Stomach smooth muscle (tissue), 2 donors: ENCODE measurements around the gene GOLGA8S.
"Not testable (repeated sequence)": the region's sequence is repeated elsewhere in the genome, so short reads cannot be mapped to it uniquely, and the experiment has no call there.

ENCODE experiments used
- H3K27ac ChIP-seq: one replicate; pipeline ENCODE4 v1.7.0; 2013; ENCODE audit warnings: mild to moderate bottlenecking, low read length, inconsistent platforms
- H3K27me3 ChIP-seq, 2 donors: one replicate each; pipeline ENCODE4 v1.7.0; 2013; ENCODE audit warnings: low read length in 2 of 2; ENCODE audit not compliant: insufficient read depth in 2 of 2, control insufficient read depth in 1 of 2
- H3K36me3 ChIP-seq, 2 donors: one replicate each; pipeline ENCODE4 v1.7.0; 2013; ENCODE audit warnings: low read length in 2 of 2; ENCODE audit not compliant: control insufficient read depth in 2 of 2, insufficient read depth in 2 of 2
- H3K4me1 ChIP-seq: one replicate; pipeline ENCODE4 v1.7.0; 2013; ENCODE audit warnings: low read length; ENCODE audit not compliant: control insufficient read depth, insufficient read depth
- H3K4me3 ChIP-seq, 2 donors: one replicate each; pipeline ENCODE4 v1.7.0; 2013; ENCODE audit warnings: low read length in 2 of 2
- H3K9ac ChIP-seq, 2 donors: one replicate each; pipeline ENCODE4 v1.7.0; 2013; ENCODE audit warnings: low read length in 2 of 2, mild to moderate bottlenecking in 1 of 2
- H3K9me3 ChIP-seq, 2 donors: one replicate each; pipeline ENCODE4 v1.7.0; 2013; ENCODE audit warnings: low read length in 2 of 2; ENCODE audit not compliant: control insufficient read depth in 2 of 2
- donor health status: healthy.
- donor health status: Pancreatic carcinoma.

GOLGA8S gene

DNA sequence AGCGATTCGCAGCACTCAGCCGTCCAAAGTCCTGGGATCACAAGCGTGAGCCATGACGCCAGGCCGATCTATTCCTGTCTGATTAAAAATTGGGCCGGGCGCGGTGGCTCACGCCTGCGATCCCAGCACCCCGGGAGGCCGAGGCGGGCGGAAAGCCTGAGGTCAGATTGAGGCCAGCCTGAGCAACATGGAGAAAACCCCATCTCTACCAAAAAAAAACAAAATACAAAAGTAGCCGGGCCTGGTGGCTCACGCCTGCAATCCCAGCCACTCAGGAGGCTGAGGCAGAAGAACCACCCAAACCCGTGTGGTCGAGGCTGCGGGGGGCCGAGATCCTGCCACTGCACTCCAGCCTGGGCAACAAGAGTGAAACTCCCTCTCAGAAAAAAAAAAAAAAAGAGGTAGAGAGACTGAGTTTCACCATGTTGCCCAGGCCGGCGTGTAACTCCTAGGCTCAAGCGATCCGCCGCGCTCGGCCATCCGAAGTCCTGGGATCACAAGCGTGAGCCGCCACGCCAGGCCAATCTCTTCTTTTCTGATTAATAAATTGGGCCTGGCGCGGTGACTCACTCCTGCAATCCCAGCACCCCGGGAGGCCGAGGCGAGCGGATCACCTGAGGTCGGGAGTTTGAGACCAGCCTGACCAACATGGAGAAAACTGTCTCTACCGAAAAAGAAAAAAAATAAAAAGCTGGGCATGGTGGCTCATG is 18.5 kb downstream of the GOLGA8S start:
- not testable (repeated sequence) for H3K27ac ChIP-seq, H3K4me1 ChIP-seq, H3K4me3 ChIP-seq, H3K9me3 ChIP-seq, H3K9ac ChIP-seq, H3K27me3 ChIP-seq, H3K36me3 ChIP-seq

DNA sequence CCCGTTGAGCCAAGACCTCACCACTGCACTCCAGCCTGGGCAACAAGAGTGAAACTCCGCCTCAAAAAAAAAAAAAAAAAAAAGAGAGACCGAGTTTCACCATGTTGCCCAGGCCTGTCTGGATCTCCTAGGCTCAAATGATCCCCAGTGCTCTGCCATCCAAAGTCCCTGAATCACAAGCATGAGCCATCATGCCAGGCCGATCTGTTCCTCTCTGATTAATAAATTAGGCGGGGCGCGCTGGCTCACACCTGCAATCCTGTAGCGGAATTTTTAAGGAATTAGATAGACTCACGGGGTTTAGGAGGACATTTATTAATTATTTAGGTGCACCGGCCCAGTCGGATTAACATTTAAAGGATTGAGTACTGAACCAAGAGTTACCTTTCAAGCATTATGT is 19.7 kb downstream of the GOLGA8S start:
- H3K9me3 ChIP-seq, H3K27ac ChIP-seq, H3K36me3 ChIP-seq, H3K4me1 ChIP-seq, H3K27me3 ChIP-seq, H3K9ac ChIP-seq, H3K4me3 ChIP-seq: not testable (repeated sequence)

DNA sequence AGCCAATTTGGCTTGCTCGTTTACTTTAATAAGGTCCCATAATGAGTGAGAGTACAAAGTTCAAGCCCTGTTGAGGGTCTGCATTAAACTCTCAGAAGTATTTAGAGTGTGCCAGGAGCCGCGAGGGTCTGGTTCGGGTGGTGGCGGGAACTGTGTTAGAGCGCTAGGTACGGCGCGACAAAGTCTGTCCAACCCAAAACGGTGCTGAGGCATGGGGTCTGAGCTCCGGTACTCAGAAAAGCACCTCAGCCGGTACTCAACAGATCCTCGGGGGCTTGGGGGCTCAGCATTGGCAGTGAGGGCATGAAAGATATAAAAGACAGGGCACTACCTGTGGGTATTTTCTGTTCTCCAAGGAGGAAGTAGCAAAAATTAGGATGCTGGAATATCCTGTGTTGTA is 24.4 kb downstream of the GOLGA8S start:
- H3K9ac ChIP-seq, H3K9me3 ChIP-seq, H3K36me3 ChIP-seq, H3K4me3 ChIP-seq, H3K4me1 ChIP-seq, H3K27ac ChIP-seq, H3K27me3 ChIP-seq: not testable (repeated sequence)

DNA sequence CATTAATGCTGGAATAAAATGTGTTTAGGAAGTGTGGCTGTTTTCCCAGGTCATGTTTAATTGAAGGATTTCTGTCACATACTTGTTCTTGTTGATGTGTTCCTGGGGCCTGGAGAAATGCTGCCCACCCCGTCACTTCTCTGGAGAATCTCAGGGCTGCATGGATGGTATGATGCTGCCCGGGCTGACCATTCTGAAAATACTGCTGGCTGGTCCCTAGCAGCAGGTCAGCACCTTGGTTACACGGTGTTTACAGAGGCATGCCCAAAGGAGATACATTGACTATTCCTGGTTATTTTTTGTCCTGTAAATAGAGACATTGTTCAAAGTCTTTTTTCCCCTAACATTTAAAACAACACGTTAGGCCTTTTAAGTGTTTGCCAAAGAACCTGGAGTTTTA is 26.2 kb downstream of the GOLGA8S start:
- not testable (repeated sequence) for H3K4me1 ChIP-seq, H3K27me3 ChIP-seq, H3K27ac ChIP-seq, H3K36me3 ChIP-seq, H3K9ac ChIP-seq, H3K9me3 ChIP-seq, H3K4me3 ChIP-seq

DNA sequence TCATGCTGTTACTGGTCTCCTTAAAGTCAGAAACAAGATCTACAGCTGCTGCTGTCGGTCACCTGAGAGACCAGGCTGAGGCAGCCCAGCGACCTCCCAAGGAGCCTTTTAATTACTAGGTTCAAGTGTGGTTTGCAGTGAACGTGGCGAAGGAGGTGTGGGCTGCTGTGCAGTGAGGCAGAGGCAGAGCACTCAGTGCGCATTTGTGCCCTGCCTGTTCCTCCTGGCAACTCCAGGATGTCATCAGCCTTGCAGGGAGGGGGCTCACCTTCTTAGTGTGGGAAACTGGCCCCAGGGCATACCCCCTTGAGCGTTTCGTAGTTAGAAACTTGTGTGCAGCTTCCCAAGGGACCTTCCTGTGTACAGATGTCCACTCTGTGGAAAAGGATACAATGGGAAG is 26.6 kb downstream of the GOLGA8S start:
- H3K36me3 ChIP-seq, H3K27ac ChIP-seq, H3K27me3 ChIP-seq, H3K9ac ChIP-seq, H3K4me1 ChIP-seq, H3K4me3 ChIP-seq, H3K9me3 ChIP-seq: not testable (repeated sequence)

DNA sequence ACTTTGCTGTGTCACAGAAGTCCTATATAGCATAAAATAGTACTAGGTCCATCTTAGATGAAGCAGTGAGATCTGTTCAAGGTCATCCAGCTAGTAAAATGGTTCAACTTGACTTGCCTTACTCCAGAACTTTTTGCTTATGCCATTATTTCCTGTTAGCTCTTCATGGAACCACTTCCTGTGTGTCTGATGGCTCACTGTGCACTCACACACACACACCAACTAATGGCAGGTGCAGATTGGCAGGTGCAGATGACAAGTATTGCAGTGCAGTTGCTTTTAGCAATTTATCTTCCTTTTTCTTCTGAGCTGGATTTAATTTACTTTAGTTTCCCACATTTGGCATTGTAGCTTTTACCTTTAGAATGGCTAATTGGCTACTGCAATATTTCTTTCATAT is 29.8 kb downstream of the GOLGA8S start:
- Histone ChIP-seq H3K9ac (no peak overlapping the region), H3K36me3 (no peaks in the 10 kb centered on the region), H3K9me3 (no peaks in the 10 kb centered on the region), H3K4me3 (no peak overlapping the region), H3K27me3 (no peaks in the 10 kb centered on the region), H3K4me1 (no peaks in the 10 kb centered on the region), H3K27ac (no peak overlapping the region)

DNA sequence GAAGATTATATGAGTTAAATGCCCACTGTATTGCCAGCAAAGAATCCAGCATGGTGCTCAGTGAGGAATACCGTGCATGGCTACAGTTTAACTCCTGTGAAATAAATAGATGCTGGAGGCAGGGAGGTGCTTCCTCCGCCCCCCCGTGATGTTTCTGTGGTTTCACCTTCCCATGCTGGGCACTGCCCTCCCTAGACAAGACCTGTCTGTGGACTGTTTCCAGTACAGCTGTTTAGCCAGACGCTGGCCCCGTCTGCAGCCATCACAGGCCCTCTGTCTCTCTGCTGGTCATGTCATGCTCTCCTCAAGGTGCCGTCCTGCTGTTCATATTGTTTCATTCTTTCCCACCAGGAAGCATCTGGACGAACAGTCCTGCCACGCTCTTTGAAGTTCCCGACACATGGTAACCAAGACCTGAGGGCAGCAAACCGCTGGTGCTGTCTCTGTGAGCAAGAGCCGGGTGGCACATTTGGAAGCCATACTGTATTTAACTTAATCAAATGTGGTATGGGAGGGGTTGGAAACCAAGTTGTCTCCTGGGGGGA is 31.4 kb downstream of the GOLGA8S start:
- Histone ChIP-seq H3K9ac (no peak overlapping the region), H3K27me3 (no peaks in the 10 kb centered on the region), H3K36me3 (no peaks in the 10 kb centered on the region), H3K4me3 (no peak overlapping the region), H3K4me1 (no peaks in the 10 kb centered on the region), H3K27ac (no peak overlapping the region), H3K9me3 (no peaks in the 10 kb centered on the region)

DNA sequence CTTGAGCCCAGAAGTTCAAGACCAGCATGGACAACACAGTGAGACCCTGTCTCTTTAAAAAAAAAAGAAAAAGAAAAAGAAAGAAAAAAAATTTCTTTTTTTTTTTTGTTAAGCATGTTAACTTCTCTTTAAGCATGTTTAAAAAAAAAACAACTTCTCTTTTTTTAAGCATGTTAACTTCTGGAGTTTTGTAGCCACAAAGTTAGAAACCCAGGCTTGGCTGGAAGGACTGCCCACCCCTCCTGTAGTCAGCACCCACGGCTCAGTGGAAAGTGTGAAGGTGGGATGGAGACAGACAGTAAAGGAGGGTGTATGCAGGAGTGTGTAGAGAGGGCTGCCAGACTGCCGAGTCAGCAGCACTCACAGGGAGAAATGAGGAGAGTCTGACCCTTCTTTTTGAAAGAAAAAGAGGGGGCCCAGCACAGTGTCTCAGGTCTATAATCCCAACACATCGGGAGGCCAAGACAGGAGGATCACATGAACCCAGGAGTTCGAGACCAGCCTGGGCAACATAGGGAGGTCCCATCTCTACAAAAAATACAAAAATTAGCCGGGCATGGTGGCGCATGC is 33.2 kb downstream of the GOLGA8S start:
- no peaks in the 10 kb centered on the region for H3K27me3 ChIP-seq
- H3K4me3 ChIP-seq, result no peak overlapping the region
- no peaks in the 10 kb centered on the region for H3K4me1 ChIP-seq
- H3K9me3 ChIP-seq, result no peaks in the 10 kb centered on the region
- H3K9ac ChIP-seq, result no peak overlapping the region
- H3K36me3 ChIP-seq, result no peaks in the 10 kb centered on the region
- no peak overlapping the region for H3K27ac ChIP-seq

DNA sequence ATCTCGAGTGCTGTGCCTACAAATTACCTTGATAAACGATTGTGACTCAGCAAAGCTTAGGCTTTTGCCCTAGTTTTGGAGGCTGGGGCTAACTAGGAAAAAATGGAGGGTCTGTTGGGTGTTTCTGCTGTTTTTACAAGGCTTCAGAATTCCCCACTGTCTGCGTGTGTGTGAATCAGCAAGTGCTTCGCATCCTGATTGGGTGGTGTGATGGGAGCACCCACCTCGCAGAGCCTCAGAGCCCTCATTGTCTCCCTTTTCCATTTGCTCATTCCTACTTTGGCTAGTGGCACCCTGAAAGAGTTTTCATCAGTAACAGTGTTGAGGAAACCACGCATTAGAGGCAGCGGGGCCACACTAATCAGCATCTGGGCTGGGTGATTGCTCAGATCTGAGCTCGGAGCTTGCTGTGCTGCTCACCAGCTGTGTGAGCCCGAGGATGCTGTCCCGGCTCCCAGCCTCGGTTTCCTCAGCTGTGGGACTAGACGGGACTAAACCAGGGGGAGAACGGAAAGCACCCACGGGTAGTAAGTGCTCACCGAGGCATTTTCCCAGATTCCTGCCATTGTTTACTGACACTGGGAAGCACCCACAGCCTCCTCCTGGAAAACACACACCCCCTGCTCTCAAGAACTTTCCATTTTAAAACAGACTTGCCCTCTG is 40.6 kb downstream of the GOLGA8S start:
- no peaks in the 10 kb centered on the region for H3K27me3 ChIP-seq
- no peak overlapping the region for H3K9ac ChIP-seq
- peaks cover 0 to 4% of the 10 kb centered on the region in 2 donors for H3K9me3 ChIP-seq
- H3K4me3 ChIP-seq, result no peak overlapping the region
- no peak overlapping the region for H3K27ac ChIP-seq
- no peaks in the 10 kb centered on the region for H3K4me1 ChIP-seq
- H3K36me3 ChIP-seq, result no peaks in the 10 kb centered on the region

DNA sequence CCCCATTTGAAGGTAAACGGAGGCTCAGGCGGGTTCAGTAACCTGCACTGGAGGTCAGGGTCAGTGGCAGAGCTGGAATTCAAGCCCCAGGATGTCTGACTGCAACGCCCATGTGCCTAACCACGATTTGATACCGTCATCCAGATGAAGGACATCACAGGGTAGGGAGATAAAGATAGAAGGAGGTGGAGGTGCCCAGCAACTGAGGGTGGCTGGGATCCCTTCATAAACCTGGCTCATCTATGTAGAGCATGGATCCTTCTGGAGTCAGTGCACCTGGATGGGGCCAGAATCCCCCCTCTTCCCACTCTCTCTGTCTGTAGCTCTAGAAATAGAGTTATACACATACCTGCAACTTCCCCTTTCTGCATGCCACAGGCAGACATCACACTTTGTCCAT is 41.3 kb downstream of the GOLGA8S start:
- Histone ChIP-seq H3K4me1 (no peaks in the 10 kb centered on the region), H3K9ac (no peak overlapping the region), H3K9me3 (peaks cover 0 to 4% of the 10 kb centered on the region in 2 donors), H3K27ac (no peak overlapping the region), H3K4me3 (no peak overlapping the region), H3K27me3 (no peaks in the 10 kb centered on the region), H3K36me3 (no peaks in the 10 kb centered on the region)

DNA sequence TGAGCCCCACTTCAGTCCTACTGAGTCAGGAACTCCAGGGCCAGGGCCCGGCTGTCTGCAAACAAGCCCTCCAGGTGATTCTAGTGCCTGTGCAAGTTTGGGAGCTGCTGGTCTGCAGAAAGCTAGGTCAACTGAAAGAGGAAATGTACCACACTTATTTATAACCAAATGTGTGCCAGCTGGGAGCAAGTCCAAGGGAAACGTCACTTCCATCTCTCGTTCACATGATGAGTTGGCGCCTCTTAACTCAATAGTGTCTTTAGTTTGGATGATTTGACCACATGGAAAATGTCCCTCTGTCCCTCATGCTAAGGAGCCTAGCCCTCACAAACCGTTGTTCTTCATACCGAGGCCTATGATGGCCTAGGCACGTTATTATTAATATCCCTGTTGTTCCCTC is 43.2 kb downstream of the GOLGA8S start:
- no peak overlapping the region for H3K27ac ChIP-seq
- H3K4me3 ChIP-seq, result no peak overlapping the region
- no peaks in the 10 kb centered on the region for H3K36me3 ChIP-seq
- peaks cover 0 to 8% of the 10 kb centered on the region in 2 donors for H3K9me3 ChIP-seq
- no peaks in the 10 kb centered on the region for H3K4me1 ChIP-seq
- H3K9ac ChIP-seq, result no peak overlapping the region
- no peaks in the 10 kb centered on the region for H3K27me3 ChIP-seq
